Tibial nerve (tissue), 3 donors: ENCODE data around the gene PIGN.

Experiments
- CTCF ChIP-seq, 5 experiments: fragments of 200-600 bp in 3 of 5; fragments of 450-650 bp in 2 of 5; sonication (generic) in 3 of 5; IDR thresholded peaks; one replicate each; pipeline ENCODE4 v1.5.1; 2016 to 2019; ENCODE audit warnings: antibody characterized with exemption in 5 of 5, mild to moderate bottlenecking in 3 of 5, moderate library complexity in 2 of 5
- POLR2A ChIP-seq, 2 donors: fragments of 450-650 bp; IDR thresholded peaks; one replicate each; pipeline ENCODE4 v1.6.1; 2017; ENCODE audit warnings: antibody characterized with exemption in 2 of 2, mild to moderate bottlenecking in 2 of 2, moderate library complexity in 2 of 2

GRCh38 chr18:62165583-62165982, 21.3 kb downstream of the PIGN start:
- no peak for TF ChIP-seq POLR2A (IDR thresholded peaks at IDR 0.05)
- no peak for TF ChIP-seq CTCF (IDR thresholded peaks at IDR 0.05)
